ENCODE measurements around the gene WDR81.
A peak's percentile ranks its signal among the peaks of the same experiment; 100 is the strongest.
"Not testable (repeated sequence)": the region's sequence is repeated elsewhere in the genome, so short reads cannot be mapped to it uniquely, and the experiment has no call there.

WDR81 gene

DNA sequence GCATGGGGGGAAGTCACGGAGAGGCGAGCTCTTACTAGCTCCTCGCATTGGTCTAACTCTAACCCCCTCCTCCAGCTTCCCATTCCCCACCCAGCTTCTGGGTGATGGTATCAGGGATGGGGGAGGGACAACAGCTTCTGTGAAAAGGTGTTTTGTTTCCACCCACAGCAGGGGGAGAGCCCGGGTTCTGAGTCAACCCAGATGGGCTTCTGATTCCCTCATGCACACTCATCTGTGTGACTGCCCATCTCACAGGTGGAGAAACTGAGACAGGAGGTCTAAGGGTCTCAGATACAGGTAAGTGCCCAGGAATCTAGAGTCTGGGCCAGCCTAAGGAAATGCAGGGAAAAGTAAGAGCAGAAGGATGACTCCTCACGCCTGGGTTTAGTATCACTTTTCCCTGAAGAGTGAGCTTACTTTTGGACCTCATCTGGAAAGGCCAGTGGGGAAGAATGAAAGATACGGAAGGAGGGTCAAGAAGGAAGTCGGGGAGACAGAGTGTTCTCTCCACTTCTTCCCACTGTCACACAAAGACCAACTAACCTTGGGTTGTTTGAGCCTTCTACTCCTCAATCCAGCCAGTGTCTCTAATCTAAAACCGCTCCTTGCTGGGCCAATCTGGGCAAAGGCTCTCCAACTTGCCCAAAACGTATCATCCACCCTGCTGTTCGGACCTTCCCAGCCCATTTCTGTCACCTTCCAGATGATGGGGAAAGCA, 11.2 kb upstream of the WDR81 start:
- no peak for DNase-seq (ENCODE audit: low read depth in 2 of 2)

DNA sequence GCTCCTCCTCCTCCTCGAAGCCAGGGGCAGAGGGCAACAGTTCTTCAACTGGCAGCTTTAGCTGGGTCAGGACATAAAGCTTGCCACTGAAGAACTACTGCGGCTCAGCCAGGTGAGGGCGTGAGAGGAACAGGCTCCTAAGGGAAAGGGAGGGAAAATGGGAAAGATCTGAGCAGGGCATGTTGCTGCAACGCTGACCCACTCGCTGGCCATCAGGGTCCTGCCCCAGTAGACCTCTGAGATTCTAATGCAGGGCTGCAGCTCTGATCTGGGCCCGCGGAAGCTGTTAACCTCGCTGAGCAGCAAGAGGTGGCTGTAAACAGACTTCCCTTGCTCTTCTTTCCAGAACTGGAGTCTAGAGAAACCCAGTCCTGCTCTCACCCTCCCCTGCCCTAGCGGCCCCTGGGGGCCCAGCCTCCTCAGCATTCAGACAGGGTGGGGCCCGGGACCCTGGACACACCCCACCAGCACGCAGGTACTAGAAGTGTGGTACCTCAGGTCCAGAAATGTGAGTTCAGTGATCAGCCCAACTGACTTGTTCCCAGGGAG, 10.6 kb upstream of the WDR81 start:
- DNase-seq (ENCODE audit: low read depth in 2 of 2), result no peak

DNA sequence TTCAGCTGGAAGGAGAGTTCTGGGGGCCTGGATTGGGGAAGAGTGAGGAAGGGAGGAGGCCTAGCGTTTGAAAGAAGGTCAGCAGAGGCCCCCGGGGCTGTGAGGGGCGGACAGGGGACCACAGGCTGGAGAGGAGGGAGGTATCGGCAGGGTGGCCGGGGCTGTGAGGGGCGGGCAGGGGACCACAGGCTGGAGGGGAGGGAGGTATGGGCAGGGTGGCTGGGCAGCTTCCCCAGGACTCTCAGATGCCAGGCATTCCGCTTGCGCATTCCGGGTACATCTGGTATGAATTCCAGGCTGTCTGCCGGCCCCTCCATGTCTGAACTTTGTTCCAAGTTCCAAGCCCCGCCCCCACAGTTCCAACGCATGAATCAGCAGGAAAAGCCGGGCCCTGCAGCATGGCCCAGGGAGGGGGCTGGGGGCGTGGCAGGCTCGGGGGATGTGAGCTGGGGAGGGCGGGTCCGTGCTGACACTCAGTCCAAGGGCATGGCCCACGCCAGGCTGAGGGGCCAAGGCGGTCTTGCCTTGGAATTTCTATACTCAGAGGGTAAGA, 10.0 kb upstream of the WDR81 start:
- peak; percentile 98 for DNase-seq (ENCODE audit: low read depth in 2 of 2)

DNA sequence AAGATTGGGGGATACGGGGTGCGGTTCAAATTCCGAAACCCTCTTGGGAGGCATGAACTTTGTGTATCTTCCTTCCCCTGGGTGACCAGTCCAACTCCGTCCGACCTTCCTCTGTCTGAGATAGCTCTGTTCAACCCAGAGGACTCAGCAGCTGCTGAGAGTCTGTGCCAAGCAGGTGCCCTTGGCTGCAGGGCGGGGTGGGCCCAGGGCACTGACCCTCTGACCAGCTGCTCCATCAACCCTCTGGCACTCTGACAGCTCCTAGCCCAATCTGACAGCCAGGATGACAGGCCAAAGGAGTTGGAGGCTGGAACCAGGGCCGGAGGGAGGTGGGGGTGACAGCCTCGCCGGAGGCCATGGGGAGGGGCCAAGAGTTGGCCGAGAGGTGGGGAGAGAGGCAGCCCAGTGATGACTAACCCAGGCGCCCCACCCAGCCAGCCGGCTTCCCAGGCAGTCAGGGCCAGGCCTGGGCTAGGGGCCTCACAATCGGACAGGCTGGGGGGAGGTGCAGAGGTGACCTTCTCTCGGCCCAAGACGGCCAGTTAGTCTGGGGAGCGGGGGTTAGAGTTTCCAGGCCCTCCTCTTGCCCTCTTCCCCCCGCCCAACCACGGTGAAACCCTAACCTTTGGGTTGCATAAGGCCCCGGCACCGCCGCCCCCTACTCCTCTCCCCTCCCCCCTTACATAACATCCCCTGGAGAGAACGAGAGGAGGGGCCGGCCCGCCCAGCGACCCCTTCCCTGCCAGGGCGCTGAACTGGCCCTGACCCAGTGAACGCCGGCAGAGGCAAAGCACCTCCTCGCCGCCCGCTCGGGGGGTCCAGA, 9.3 kb upstream of the WDR81 start:
- peak; percentile 53 to 69 for DNase-seq (ENCODE audit: low read depth in 2 of 2)

DNA sequence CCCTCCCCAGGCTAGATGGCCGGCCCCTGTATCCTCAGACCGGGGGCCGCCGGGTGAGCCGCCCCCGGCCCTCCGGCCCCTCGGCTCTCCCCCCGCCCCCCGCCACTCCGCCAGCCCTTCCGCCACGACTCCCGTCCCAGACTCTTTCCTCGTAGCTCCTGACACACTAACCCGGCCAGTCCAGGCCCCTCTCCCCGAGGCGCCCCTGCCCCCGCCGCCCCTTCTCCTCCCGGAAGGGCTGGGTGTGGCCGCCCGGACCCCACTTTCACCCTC, 8.8 kb upstream of the WDR81 start:
- DNase-seq (ENCODE audit: low read depth in 2 of 2), result no peak

DNA sequence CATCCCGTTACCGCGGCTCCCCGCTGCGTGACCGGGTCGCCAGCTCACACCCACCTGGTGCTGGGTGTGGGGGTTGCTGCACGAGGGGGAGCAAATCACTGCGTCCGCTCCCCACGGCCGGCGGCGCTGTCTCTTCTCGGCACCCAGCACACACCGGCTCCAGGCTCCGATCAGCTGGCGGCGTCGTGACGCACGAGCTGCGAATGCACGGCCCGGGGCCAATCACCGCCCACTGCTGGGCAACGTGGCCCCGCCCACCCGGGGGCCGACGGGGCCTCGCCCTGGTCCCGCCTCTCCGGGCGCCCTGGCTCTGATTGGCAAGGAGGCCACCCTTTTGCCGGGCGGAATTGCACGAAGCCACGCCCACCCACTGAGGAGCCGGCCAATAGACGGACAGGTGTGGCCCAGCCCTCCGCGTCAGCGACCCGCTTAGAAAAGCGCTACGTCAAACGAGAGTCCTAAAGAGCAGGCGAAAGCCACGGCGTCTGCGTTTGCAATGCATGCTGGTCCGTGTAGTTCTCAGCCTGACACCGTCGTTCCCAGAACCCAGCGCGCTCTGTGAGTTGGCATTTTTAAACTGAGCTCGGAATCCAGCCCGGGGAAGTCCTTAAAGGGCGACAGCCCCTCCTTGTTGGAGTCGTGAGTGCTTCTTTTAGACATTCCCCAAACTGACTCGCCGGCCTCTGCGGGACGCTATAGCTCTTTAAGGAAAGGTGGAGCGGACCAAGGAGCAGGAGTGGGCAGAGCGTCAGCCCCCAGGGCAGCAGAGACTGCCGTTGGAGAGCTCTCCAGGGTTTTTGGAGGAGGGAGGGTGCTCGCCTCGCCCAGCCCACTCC, 8.2 kb upstream of the WDR81 start:
- DNase-seq (ENCODE audit: low read depth in 2 of 2), result peak; percentile 100

GRCh38 chr17:1716912-1717695, 7.4 kb upstream of the WDR81 start:
- DNase-seq (ENCODE audit: low read depth in 2 of 2), result peak; percentile 98

- no peak for DNase-seq (ENCODE audit: low read depth in 2 of 2)
These were observed 5.9 kb upstream of the WDR81 start for GRCh38 chr17:1718362-1719165.

GRCh38 chr17:1720856-1721386, 3.6 kb upstream of the WDR81 start:
- DNase-seq (ENCODE audit: low read depth in 2 of 2), result no peak

DNA sequence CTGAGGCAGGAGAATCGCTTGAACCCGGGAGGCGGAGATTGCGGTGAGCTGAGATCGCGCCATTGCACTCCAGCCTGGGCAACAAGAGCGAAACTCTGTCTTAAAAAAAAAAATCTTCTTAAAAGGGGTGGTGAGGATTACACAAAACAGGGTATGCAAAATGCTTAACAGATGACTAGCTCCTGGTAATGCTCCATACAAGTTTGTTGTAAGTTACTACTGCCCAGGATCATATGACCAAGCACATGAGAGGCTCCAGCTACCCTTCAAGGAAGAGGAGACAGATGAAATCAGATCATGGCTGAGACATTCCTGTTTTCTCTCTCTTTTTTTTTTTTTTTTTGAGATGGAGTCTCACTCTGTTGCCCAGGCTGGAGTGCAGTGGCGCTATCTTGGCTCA, 2.5 kb upstream of the WDR81 start:
- DNase-seq (ENCODE audit: low read depth in 2 of 2), result not testable (repeated sequence)

DNA sequence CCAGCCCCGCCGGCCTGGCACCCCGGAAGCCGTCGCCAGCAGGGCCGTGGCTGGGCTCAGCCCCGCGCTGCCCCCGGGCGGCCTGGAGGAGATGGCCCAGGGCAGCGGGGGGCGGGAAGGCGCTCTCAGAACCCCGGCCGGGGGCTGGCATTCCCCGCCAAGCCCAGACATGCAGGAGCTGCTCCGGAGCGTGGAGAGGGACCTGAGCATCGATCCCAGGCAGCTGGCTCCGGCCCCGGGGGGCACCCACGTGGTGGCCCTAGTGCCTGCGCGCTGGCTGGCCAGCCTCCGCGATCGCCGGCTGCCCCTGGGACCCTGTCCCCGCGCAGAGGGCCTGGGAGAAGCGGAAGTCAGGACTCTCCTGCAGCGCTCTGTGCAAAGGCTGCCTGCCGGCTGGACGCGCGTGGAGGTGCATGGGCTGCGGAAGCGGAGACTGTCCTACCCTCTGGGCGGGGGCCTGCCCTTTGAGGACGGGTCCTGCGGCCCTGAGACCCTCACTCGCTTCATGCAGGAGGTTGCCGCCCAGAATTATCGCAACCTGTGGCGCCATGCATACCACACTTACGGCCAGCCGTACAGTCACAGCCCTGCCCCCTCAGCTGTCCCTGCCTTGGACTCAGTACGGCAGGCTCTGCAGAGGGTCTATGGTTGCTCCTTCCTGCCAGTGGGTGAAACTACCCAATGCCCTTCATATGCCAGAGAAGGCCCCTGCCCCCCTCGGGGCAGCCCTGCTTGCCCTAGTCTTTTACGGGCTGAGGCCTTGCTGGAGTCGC, 551 bp downstream of the WDR81 start:
- DNase-seq (ENCODE audit: low read depth in 2 of 2), result no peak

GRCh38 chr17:1725642-1726511, 1.4 kb downstream of the WDR81 start:
- DNase-seq (ENCODE audit: low read depth in 2 of 2), result no peak

GRCh38 chr17:1726626-1727257, 2.2 kb downstream of the WDR81 start:
- no peak for DNase-seq (ENCODE audit: low read depth in 2 of 2)

- no peak for DNase-seq (ENCODE audit: low read depth in 2 of 2)
These were observed 2.8 kb downstream of the WDR81 start for GRCh38 chr17:1727258-1727789.

GRCh38 chr17:1727876-1728630, 3.5 kb downstream of the WDR81 start:
- DNase-seq (ENCODE audit: low read depth in 2 of 2), result no peak

- no peak for DNase-seq (ENCODE audit: low read depth in 2 of 2)
These were observed 5.4 kb downstream of the WDR81 start for GRCh38 chr17:1729966-1730325.

Data from fibroblast of skin of left quadriceps (primary cell).